Panc1 (cell line): ENCODE results near the gene GTF2H3. TPM values are rescaled to one million over a fixed set of nuclear protein-coding genes. Genes with fewer than 3 reads are reported as not detected.

ENCODE experiments used
- ATAC-seq: fragments of 200-7000 bp; cut with Tn5 transposase; 2 replicates; pipeline ENCODE4 v1.9.1; 2020; ENCODE audit warnings: mild to moderate bottlenecking, moderate library complexity
- BruUV-seq: library from RNA; stranded (reverse); fragments of 400-500 nt; replicated peaks from 2 replicates; lab custom pipeline; 2021; lab: Mats Ljungman, UMichigan
- CTCF ChIA-PET: fragments of 300-600 bp; sonication (Branson Sonifier 250); formaldehyde crosslinking; loops from one replicate; lab custom pipeline; 2022; ENCODE audit warnings: antibody characterized with exemption; lab: Charles Lee
- POLR2A ChIA-PET: fragments of 300-600 bp; sonication (Branson Sonifier 250); formaldehyde crosslinking; loops from one replicate; lab custom pipeline; 2022; ENCODE audit warnings: antibody characterized with exemption; lab: Charles Lee
- DNase-seq: peaks from one replicate; pipeline ENCODE4 v3.0.0-alpha.2; 2010; ENCODE audit warnings: low read depth, low spot score
- H3K27ac ChIP-seq: 2 replicates; pipeline ENCODE4 v1.5.1; 2011; ENCODE audit warnings: mild to moderate bottlenecking, low read length, inconsistent platforms
- H3K27me3 ChIP-seq: fragments of 200-500 bp; sonication (Bioruptor generic); 2 replicates; pipeline ENCODE4 v1.6.0; 2014; ENCODE audit warnings: low read length, inconsistent platforms; ENCODE audit not compliant: control insufficient read depth, insufficient read depth
- H3K36me3 ChIP-seq: fragments of 200-500 bp; sonication (Bioruptor generic); 2 replicates; pipeline ENCODE4 v1.5.1; 2014; ENCODE audit warnings: inconsistent platforms, mild to moderate bottlenecking, low read length, moderate library complexity; ENCODE audit not compliant: control insufficient read depth, insufficient read depth
- H3K4me1 ChIP-seq: 2 replicates; pipeline ENCODE4 v1.5.1; 2011; ENCODE audit warnings: inconsistent platforms, mild to moderate bottlenecking, low read length, moderate library complexity; ENCODE audit not compliant: control insufficient read depth, insufficient read depth
- H3K4me3 ChIP-seq, 2 experiments: 2 replicates each; pipeline ENCODE4 v1.5.1; 2011 to 2012; ENCODE audit warnings: low read depth in 2 of 2, low read length in 2 of 2, mild to moderate bottlenecking in 2 of 2, inconsistent platforms in 1 of 2, moderate library complexity in 1 of 2
- H3K9me3 ChIP-seq: fragments of 200-500 bp; sonication (Bioruptor generic); 2 replicates; pipeline ENCODE4 v1.5.1; 2014; ENCODE audit warnings: low read depth, mild to moderate bottlenecking, inconsistent platforms, low read length, moderate library complexity; ENCODE audit not compliant: control insufficient read depth, insufficient read depth
- POLR2AphosphoS5 ChIP-seq: IDR thresholded peaks from 2 replicates; pipeline ENCODE4 v1.6.1; 2012; ENCODE audit warnings: mild to moderate bottlenecking, low read depth, low read length, moderate library complexity
- SIN3A ChIP-seq: IDR thresholded peaks from 2 replicates; pipeline ENCODE4 v1.6.1; 2012; ENCODE audit warnings: low read depth, mild to moderate bottlenecking, low read length, moderate library complexity, borderline replicate concordance; ENCODE audit not compliant: insufficient read depth
- TCF7L2 ChIP-seq: IDR thresholded peaks from 2 replicates; pipeline ENCODE4 v1.6.1; 2011; ENCODE audit warnings: mild to moderate bottlenecking, low read depth, low read length, inconsistent platforms
- in situ Hi-C: cut with HindIII; loops from 2 replicates; pipeline ENCODE4 v1.10.0; 2016; ENCODE audit warnings: low sequenced_read_pairs, low pct_unique_long_range_greater_than_20kb
- intact Hi-C: fragments of 100-400 bp; cut with micrococcal nuclease; formaldehyde crosslinking; loops from one replicate; pipeline ENCODE4 v1.10.0; 2022; ENCODE audit not compliant: unreplicated experiment
- total RNA-seq: library from RNA; stranded (reverse); gene quantifications from one replicate; pipeline ENCODE4 v1.2.1, GENCODE V29; 2021; ENCODE audit not compliant: unreplicated experiment
- TF ChIP-seq, protein P1 (sequence below), 2 experiments: IDR thresholded peaks; 2 replicates each; pipeline ENCODE4 v1.6.1; 2011 to 2012; ENCODE audit warnings: low read depth in 2 of 2, control low read depth in 1 of 2, low read length in 1 of 2, mild to moderate bottlenecking in 1 of 2, moderate library complexity in 1 of 2; ENCODE audit not compliant: insufficient read depth in 1 of 2
- TF ChIP-seq, protein P2 (sequence below): fragments of 450-650 bp; IDR thresholded peaks from 2 replicates; pipeline ENCODE4 v1.5.1; 2017; ENCODE audit warnings: mild to moderate bottlenecking

Gene GTF2H3
- total RNA-seq, 1 experiment from 2014 or later = 40.7 TPM

DNA sequence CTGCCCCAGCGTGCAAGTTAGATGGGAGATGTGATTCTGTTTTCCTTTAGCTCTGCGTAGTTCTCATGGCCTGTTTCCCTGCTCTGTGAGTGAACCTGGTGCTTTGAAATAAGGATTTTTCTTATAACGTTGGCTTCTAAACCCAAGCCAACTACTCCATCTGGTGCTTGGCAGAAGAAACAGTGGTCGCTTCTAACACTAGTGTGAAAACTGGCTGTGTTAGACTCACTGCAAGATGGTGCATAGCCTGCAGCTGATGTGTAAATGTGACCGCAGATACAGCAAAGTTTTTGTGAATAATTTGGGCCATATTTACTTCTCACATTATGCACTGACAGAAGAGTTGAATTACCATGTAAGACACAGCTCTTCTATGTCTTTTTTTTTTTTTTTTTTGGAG, 12.2 kb downstream of the GTF2H3 start:
- no peaks in the 10 kb centered on the region for H3K4me1 ChIP-seq
- H3K4me3 ChIP-seq = no peak overlapping the region
- ATAC-seq = no peak
- in situ Hi-C loops = no loop called here
- POLR2A ChIA-PET = no interaction called here
- no TSS peak for BruUV-seq
- CTCF ChIA-PET = no interaction called here
- no peak for DNase-seq
- TF ChIP-seq POLR2AphosphoS5 (no peak), SIN3A (no peak), TCF7L2 (no peak)
- TF ChIP-seq, protein P1, sequence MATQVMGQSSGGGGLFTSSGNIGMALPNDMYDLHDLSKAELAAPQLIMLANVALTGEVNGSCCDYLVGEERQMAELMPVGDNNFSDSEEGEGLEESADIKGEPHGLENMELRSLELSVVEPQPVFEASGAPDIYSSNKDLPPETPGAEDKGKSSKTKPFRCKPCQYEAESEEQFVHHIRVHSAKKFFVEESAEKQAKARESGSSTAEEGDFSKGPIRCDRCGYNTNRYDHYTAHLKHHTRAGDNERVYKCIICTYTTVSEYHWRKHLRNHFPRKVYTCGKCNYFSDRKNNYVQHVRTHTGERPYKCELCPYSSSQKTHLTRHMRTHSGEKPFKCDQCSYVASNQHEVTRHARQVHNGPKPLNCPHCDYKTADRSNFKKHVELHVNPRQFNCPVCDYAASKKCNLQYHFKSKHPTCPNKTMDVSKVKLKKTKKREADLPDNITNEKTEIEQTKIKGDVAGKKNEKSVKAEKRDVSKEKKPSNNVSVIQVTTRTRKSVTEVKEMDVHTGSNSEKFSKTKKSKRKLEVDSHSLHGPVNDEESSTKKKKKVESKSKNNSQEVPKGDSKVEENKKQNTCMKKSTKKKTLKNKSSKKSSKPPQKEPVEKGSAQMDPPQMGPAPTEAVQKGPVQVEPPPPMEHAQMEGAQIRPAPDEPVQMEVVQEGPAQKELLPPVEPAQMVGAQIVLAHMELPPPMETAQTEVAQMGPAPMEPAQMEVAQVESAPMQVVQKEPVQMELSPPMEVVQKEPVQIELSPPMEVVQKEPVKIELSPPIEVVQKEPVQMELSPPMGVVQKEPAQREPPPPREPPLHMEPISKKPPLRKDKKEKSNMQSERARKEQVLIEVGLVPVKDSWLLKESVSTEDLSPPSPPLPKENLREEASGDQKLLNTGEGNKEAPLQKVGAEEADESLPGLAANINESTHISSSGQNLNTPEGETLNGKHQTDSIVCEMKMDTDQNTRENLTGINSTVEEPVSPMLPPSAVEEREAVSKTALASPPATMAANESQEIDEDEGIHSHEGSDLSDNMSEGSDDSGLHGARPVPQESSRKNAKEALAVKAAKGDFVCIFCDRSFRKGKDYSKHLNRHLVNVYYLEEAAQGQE (IDR thresholded peaks at IDR 0.05; ENCODE audit: insufficient read depth in 1 of 2, low read depth in 2 of 2, low read length in 1 of 2) = no peak
- TF ChIP-seq, protein P2, sequence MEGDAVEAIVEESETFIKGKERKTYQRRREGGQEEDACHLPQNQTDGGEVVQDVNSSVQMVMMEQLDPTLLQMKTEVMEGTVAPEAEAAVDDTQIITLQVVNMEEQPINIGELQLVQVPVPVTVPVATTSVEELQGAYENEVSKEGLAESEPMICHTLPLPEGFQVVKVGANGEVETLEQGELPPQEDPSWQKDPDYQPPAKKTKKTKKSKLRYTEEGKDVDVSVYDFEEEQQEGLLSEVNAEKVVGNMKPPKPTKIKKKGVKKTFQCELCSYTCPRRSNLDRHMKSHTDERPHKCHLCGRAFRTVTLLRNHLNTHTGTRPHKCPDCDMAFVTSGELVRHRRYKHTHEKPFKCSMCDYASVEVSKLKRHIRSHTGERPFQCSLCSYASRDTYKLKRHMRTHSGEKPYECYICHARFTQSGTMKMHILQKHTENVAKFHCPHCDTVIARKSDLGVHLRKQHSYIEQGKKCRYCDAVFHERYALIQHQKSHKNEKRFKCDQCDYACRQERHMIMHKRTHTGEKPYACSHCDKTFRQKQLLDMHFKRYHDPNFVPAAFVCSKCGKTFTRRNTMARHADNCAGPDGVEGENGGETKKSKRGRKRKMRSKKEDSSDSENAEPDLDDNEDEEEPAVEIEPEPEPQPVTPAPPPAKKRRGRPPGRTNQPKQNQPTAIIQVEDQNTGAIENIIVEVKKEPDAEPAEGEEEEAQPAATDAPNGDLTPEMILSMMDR = no peak
- no peak overlapping the region for H3K27ac ChIP-seq
- no peaks in the 10 kb centered on the region for H3K9me3 ChIP-seq
- no peaks in the 10 kb centered on the region for H3K27me3 ChIP-seq
- intact Hi-C loops = no loop called here
- H3K36me3 ChIP-seq = peaks cover 15% of the 10 kb centered on the region; the same call in 1 of the 2 replicates

DNA sequence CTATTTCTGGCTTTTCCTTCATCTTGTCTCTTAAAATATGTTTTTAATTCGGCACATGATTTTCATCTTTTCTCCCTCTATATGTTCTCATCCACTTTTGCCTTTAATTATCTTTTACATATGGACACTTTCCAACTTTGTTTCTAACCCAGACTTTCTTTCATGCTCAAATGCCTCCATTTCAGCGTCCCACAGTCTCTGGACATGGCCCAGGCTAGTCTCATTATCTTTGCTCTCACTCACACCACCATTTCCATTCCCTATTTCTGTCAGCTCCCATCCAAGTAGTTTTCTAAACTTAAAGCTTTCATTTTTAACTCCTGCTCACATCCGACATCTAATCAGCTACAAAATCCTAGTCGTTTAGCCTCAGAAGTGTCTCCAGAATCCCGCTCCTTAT, 14.8 kb downstream of the GTF2H3 start:
- no TSS peak for BruUV-seq

More for the DNA sequence above, 14.8 kb downstream of the GTF2H3 start:
- intact Hi-C loops (no loop called here), in situ Hi-C loops (no loop called here)
- Histone ChIP-seq H3K4me1 (no peaks in the 10 kb centered on the region), H3K36me3 (peaks cover 20% of the 10 kb centered on the region; the same call in 1 of the 2 replicates), H3K27ac (no peak overlapping the region), H3K27me3 (no peaks in the 10 kb centered on the region), H3K4me3 (no peak overlapping the region), H3K9me3 (no peaks in the 10 kb centered on the region)
- ATAC-seq = no peak
- POLR2A ChIA-PET = no interaction called here
- TF ChIP-seq SIN3A = no peak
- TF ChIP-seq TCF7L2 = no peak
- TF ChIP-seq POLR2AphosphoS5 = no peak
- TF ChIP-seq, protein P2 = no peak
- TF ChIP-seq, protein P1 (IDR thresholded peaks at IDR 0.05; ENCODE audit: insufficient read depth in 1 of 2, low read depth in 2 of 2, low read length in 1 of 2) = no peak
- no peak for DNase-seq
- CTCF ChIA-PET = no interaction called here
